HG02610 (cell line): ENCODE measurements around the gene NDE1.
"Not testable (repeated sequence)": the region's sequence is repeated elsewhere in the genome, so short reads cannot be mapped to it uniquely, and the experiment has no call there.

Source experiments
- ATAC-seq: cut with Tn5 transposase; IDR thresholded peaks from one replicate; pipeline ENCODE4 v1.9.1; 2021; ENCODE audit warnings: mild to moderate bottlenecking, moderate library complexity; ENCODE audit not compliant: unreplicated experiment

Gene NDE1

GRCh38 chr16:15650019-15650697 is at the start of gene NDE1:
Gene NDE1, plus strand, starts transcription at chr16:15650245. Its CDS starts 14,534 bp downstream, at chr16:15664779.
- ATAC-seq, result peak; percentile 79

GRCh38 chr16:15601212-15601879 is 48.7 kb upstream of the NDE1 start:
- ATAC-seq, result no peak

GRCh38 chr16:15602285-15603044 is 47.6 kb upstream of the NDE1 start:
- no peak for ATAC-seq

- no peak for ATAC-seq
Measured at GRCh38 chr16:15604460-15605440, 45.3 kb upstream of the NDE1 start.

- ATAC-seq, result no peak
Measured at GRCh38 chr16:15605839-15606517, 44.1 kb upstream of the NDE1 start.

- ATAC-seq, result no peak
Measured at GRCh38 chr16:15606518-15607220, 43.4 kb upstream of the NDE1 start.

- ATAC-seq, result not testable (repeated sequence)
Measured at GRCh38 chr16:15607221-15607699, 42.8 kb upstream of the NDE1 start.

GRCh38 chr16:15607700-15608396 is 42.2 kb upstream of the NDE1 start:
- ATAC-seq, result no peak

- ATAC-seq, result no peak
Measured at GRCh38 chr16:15608398-15609285, 41.4 kb upstream of the NDE1 start.

GRCh38 chr16:15609286-15609649 is 40.8 kb upstream of the NDE1 start:
- no peak for ATAC-seq

- no peak for ATAC-seq
Measured at GRCh38 chr16:15610369-15610871, 39.6 kb upstream of the NDE1 start.

- no peak for ATAC-seq
Measured at GRCh38 chr16:15611610-15612009, 38.4 kb upstream of the NDE1 start.

GRCh38 chr16:15613676-15614075 is 36.4 kb upstream of the NDE1 start:
- no peak for ATAC-seq

- no peak for ATAC-seq
Measured at GRCh38 chr16:15616012-15616411, 34.0 kb upstream of the NDE1 start.

GRCh38 chr16:15616475-15617165 is 33.4 kb upstream of the NDE1 start:
- no peak for ATAC-seq

GRCh38 chr16:15617901-15618300 is 32.1 kb upstream of the NDE1 start:
- ATAC-seq, result no peak

- ATAC-seq, result no peak
Measured at GRCh38 chr16:15618392-15618791, 31.7 kb upstream of the NDE1 start.
